Fibroblast of lung (primary cell): ENCODE results near the gene BLCAP. TPM values are rescaled to one million over a fixed set of nuclear protein-coding genes. Genes with fewer than 3 reads are reported as not detected.

Experiments used
- DNase-seq, 2 donors: peaks; one replicate each; pipeline versions ENCODE4 v3.0.0 to v3.0.0-alpha.2; 2010; ENCODE audit warnings: low read depth in 2 of 2
- H2AFZ ChIP-seq: 2 replicates; pipeline ENCODE4 v1.5.1; 2012; ENCODE audit warnings: low read length, control low read depth, inconsistent platforms
- H3K27ac ChIP-seq: 2 replicates; pipeline ENCODE4 v1.5.1; 2011; ENCODE audit warnings: low read length, control low read depth; ENCODE audit not compliant: insufficient read depth
- H3K27me3 ChIP-seq: 2 replicates; pipeline ENCODE4 v1.5.1; 2011; ENCODE audit warnings: mild to moderate bottlenecking, low read length; ENCODE audit not compliant: control insufficient read depth, insufficient read depth
- H3K36me3 ChIP-seq: 2 replicates; pipeline ENCODE4 v1.5.1; 2011; ENCODE audit warnings: low read length; ENCODE audit not compliant: control insufficient read depth, insufficient read depth
- H3K4me1 ChIP-seq: 2 replicates; pipeline ENCODE4 v1.5.1; 2011; ENCODE audit warnings: low read length; ENCODE audit not compliant: control insufficient read depth, insufficient read depth; ENCODE audit errors: extremely low read depth
- H3K4me2 ChIP-seq: 2 replicates; pipeline ENCODE4 v1.5.1; 2011; ENCODE audit warnings: low read length, control low read depth; ENCODE audit not compliant: insufficient read depth; ENCODE audit errors: extremely low read depth
- H3K4me3 ChIP-seq, 4 experiments: fragments of 200-600 bp in 1 of 4; sonication (generic) in 1 of 4; replicated peaks in 1 of 4; 2 replicates each; pipeline ENCODE4 v1.5.1; 2011 to 2016; ENCODE audit warnings: low read length in 4 of 4, low read depth in 3 of 4, mild to moderate bottlenecking in 3 of 4, control low read depth in 2 of 4, inconsistent platforms in 1 of 4, mixed read lengths in 1 of 4; ENCODE audit not compliant: insufficient read depth in 1 of 4; ENCODE audit errors: control extremely low read depth in 1 of 4
- H3K79me2 ChIP-seq: 2 replicates; pipeline ENCODE4 v1.5.1; 2012; ENCODE audit warnings: mild to moderate bottlenecking, low read length, inconsistent platforms; ENCODE audit not compliant: control insufficient read depth, insufficient read depth
- H3K9ac ChIP-seq: 2 replicates; pipeline ENCODE4 v1.5.1; 2011; ENCODE audit warnings: mild to moderate bottlenecking, low read length, control low read depth; ENCODE audit not compliant: insufficient read depth
- H3K9me3 ChIP-seq: 2 replicates; pipeline ENCODE4 v1.5.1; 2012; ENCODE audit warnings: low read depth, low read length; ENCODE audit not compliant: control insufficient read depth, insufficient read depth
- H4K20me1 ChIP-seq: 2 replicates; pipeline ENCODE4 v1.5.1; 2011; ENCODE audit warnings: low read length; ENCODE audit not compliant: control insufficient read depth, insufficient read depth; ENCODE audit errors: extremely low read depth
- CTCF ChIP-seq, 2 donors: IDR thresholded peaks in 1 of 2; conservative IDR thresholded peaks in 1 of 2; 1 replicate in 1 of 2; 2 replicates in 1 of 2; pipeline ENCODE4 v1.5.1; 2011 to 2012; ENCODE audit warnings: low read length in 2 of 2, control low read depth in 1 of 2, inconsistent platforms in 1 of 2, low read depth in 1 of 2, mild to moderate bottlenecking in 1 of 2
- EZH2 ChIP-seq: IDR thresholded peaks from 2 replicates; pipeline ENCODE4 v1.5.1; 2012; ENCODE audit warnings: low read length, control low read depth, mild to moderate bottlenecking; ENCODE audit errors: missing control alignments
- polyA plus RNA-seq, 2 donors: library from polyadenylated mRNA; depleted of rRNA in 1 of 2; stranded (reverse) in 1 of 2; unstranded in 1 of 2; fragments of >200 nt; gene quantifications; 2 replicates each; pipeline ENCODE4 v1.2.1, GENCODE V29; 2011 to 2012; ENCODE audit warnings: missing spikeins in 1 of 2
- total RNA-seq: library from RNA; depleted of rRNA; stranded (reverse); fragments of >200 nt; gene quantifications from 2 replicates; pipeline ENCODE4 v1.2.1, GENCODE V29; 2014

Gene BLCAP
- total and polyA plus RNA-seq, 2 donors (not counting 1 experiment from before 2014, with no cell fraction given), result 31.0 to 83.1 TPM

DNA sequence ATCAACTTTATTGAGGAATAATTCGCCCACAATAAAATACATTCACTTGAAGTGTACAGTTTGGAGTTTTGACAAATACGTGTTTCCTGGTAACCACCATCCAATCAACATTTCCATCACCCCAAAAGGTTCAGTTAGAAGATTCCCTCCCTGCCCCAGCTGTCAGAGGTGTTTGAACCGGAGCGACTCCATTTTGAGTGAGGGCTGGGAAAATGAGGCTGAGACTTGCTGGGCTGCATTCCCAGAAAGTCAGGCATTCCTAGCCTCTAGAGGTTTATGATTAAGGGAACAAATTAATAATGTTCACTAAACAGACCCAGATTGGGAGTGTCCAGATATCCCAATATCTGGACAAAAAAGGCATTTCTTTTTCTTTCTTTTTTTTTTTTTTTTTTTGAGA lies 33.0 kb upstream of the BLCAP start:
- DNase-seq, result no peak
- Histone ChIP-seq H3K79me2 (no peaks in the 10 kb centered on the region), H3K9me3 (no peaks in the 10 kb centered on the region), H3K27ac (no peak overlapping the region), H2AFZ (no peak overlapping the region), H3K27me3 (peaks cover 10% of the 10 kb centered on the region), H3K4me1 (no peaks in the 10 kb centered on the region), H3K9ac (no peak overlapping the region), H3K4me3 (no peak overlapping the region), H3K36me3 (no peaks in the 10 kb centered on the region), H3K4me2 (no peak overlapping the region), H4K20me1 (no peaks in the 10 kb centered on the region)
- TF ChIP-seq EZH2 (no peak), CTCF (conservative IDR thresholded peaks at IDR 0.05 in 1 of 2, IDR thresholded peaks at IDR 0.05 in 1 of 2; ENCODE audit: low read depth in 1 of 2, low read length in 2 of 2) (no peak)

- no peaks in the 10 kb centered on the region for H3K9me3 ChIP-seq
- DNase-seq, result no peak
- H3K27me3 ChIP-seq, result no peaks in the 10 kb centered on the region
- H3K4me1 ChIP-seq, result no peaks in the 10 kb centered on the region
- H4K20me1 ChIP-seq, result no peaks in the 10 kb centered on the region
- no peaks in the 10 kb centered on the region for H3K36me3 ChIP-seq
- no peaks in the 10 kb centered on the region for H3K79me2 ChIP-seq
- no peak overlapping the region for H2AFZ ChIP-seq
- no peak overlapping the region for H3K4me3 ChIP-seq
- TF ChIP-seq EZH2 (no peak), CTCF (conservative IDR thresholded peaks at IDR 0.05 in 1 of 2, IDR thresholded peaks at IDR 0.05 in 1 of 2; ENCODE audit: low read depth in 1 of 2, low read length in 2 of 2) (no peak)
- H3K27ac ChIP-seq, result no peak overlapping the region
- H3K4me2 ChIP-seq, result no peak overlapping the region
- H3K9ac ChIP-seq, result no peak overlapping the region
Measured at GRCh38 chr20:37559312-37560027, 31.8 kb upstream of the BLCAP start.

DNA sequence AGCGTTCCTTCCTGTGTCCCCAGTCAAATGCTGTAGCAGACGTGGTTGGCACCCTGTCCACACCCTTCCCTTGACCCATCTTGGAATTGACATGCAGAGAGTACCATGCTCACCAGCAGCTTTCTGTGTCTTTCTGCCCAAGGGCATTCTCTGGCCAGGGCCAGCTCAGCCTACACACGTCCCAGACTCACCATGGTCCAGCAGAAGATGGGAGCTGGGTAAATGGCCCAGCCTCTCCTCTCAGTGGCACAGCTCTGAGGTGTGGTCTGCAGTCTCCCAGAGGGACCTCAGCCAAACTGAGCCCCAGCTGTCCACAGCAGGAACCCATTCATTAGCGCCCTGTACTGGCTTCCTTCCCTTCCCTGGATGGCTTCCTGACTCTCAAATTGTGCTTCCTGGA lies 31.1 kb upstream of the BLCAP start:
- Histone ChIP-seq H3K4me2 (no peak overlapping the region), H3K9ac (no peak overlapping the region), H3K4me1 (no peaks in the 10 kb centered on the region), H3K4me3 (no peak overlapping the region), H2AFZ (no peak overlapping the region), H3K27me3 (no peaks in the 10 kb centered on the region), H4K20me1 (no peaks in the 10 kb centered on the region), H3K36me3 (no peaks in the 10 kb centered on the region), H3K79me2 (no peaks in the 10 kb centered on the region), H3K27ac (no peak overlapping the region), H3K9me3 (no peaks in the 10 kb centered on the region)
- TF ChIP-seq CTCF (conservative IDR thresholded peaks at IDR 0.05 in 1 of 2, IDR thresholded peaks at IDR 0.05 in 1 of 2; ENCODE audit: low read depth in 1 of 2, low read length in 2 of 2) (no peak), EZH2 (no peak)
- no peak for DNase-seq
